Gastrocnemius medialis (tissue), 4 donors: ENCODE data around the gene WWOX. TPM values are rescaled to one million over a fixed set of nuclear protein-coding genes. Genes with fewer than 3 reads are reported as not detected.

Source experiments
- ATAC-seq, 2 donors: fragments of 150-250 bp; one replicate each; pipeline ENCODE4 v1.9.1; 2016
- DNase-seq, 2 donors: peaks; one replicate each; pipeline ENCODE4 v3.0.0-alpha.2; 2019
- H3K27ac ChIP-seq, 4 donors: fragments of 200-600 bp; sonication (generic); 1 replicate in 1 of 4; 2 replicates in 3 of 4; pipeline ENCODE4 v1.5.1; 2016 to 2018; ENCODE audit warnings: mild to moderate bottlenecking in 2 of 4, moderate library complexity in 1 of 4
- H3K27me3 ChIP-seq, 3 donors: fragments of 200-600 bp; sonication (generic) in 2 of 3; 1 replicate in 1 of 3; 2 replicates in 2 of 3; pipeline versions ENCODE4 v1.5.1 to v1.6.0; 2016 to 2019; ENCODE audit warnings: mild to moderate bottlenecking in 1 of 3, moderate library complexity in 1 of 3
- H3K36me3 ChIP-seq, 2 donors: fragments of 200-600 bp; sonication (generic) in 1 of 2; one replicate each; pipeline ENCODE4 v1.5.1; 2017 to 2018
- H3K4me1 ChIP-seq, 2 donors: fragments of 200-600 bp; sonication (generic) in 1 of 2; one replicate each; pipeline ENCODE4 v1.5.1; 2016 to 2017; ENCODE audit warnings: mild to moderate bottlenecking in 2 of 2
- H3K4me3 ChIP-seq, 4 donors: fragments of 200-600 bp; sonication (generic) in 3 of 4; 1 replicate in 1 of 4; 2 replicates in 3 of 4; pipeline ENCODE4 v1.5.1; 2016 to 2019; ENCODE audit warnings: mild to moderate bottlenecking in 2 of 4
- H3K9me3 ChIP-seq, 3 donors: fragments of 200-600 bp; sonication (generic) in 2 of 3; 1 replicate in 1 of 3; 2 replicates in 2 of 3; pipeline ENCODE4 v1.5.1; 2016 to 2019
- CTCF ChIP-seq, 5 experiments: fragments of 450-650 bp in 3 of 5; fragments of 200-600 bp in 2 of 5; sonication (generic) in 2 of 5; IDR thresholded peaks in 4 of 5; conservative IDR thresholded peaks in 1 of 5; 1 replicate in 4 of 5; 2 replicates in 1 of 5; pipeline ENCODE4 v1.5.1; 2016 to 2019; ENCODE audit warnings: antibody characterized with exemption in 5 of 5, mild to moderate bottlenecking in 3 of 5, moderate library complexity in 3 of 5
- POLR2A ChIP-seq, 2 donors: fragments of 450-650 bp; IDR thresholded peaks; one replicate each; pipeline ENCODE4 v1.6.1; 2017; ENCODE audit warnings: antibody characterized with exemption in 2 of 2, mild to moderate bottlenecking in 2 of 2, moderate library complexity in 2 of 2
- in situ Hi-C, 4 donors: fragments of 200-750 bp; cut with MboI; loops; one replicate each; pipeline versions ENCODE4 v1.15.0 to v1.8.0; 2017; ENCODE audit warnings: low sequenced_read_pairs in 4 of 4
- intact Hi-C: fragments of 100-400 bp; cut with DNase I; formaldehyde crosslinking; loops from one replicate; pipeline ENCODE4 v1.15.1; 2023; ENCODE audit warnings: low total_unique reads
- total RNA-seq, 4 donors: library from RNA; depleted of rRNA; stranded (reverse); fragments of >200 nt; gene quantifications; one replicate each; pipeline versions ENCODE4 v1.1.0 to v1.2.3, GENCODE V29; 2016

WWOX gene
- total RNA-seq, 4 donors from 2014 or later: 3.3 to 13.0 (median 6.0) TPM

GRCh38 chr16:78566397-78567073 is 467.1 kb downstream of the WWOX start:
- in situ Hi-C loops (no loop called here), intact Hi-C loops (no loop called here)
- Histone ChIP-seq H3K36me3 (no peaks in the 10 kb centered on the region), H3K27me3 (no peaks in the 10 kb centered on the region), H3K9me3 (no peaks in the 10 kb centered on the region), H3K4me3 (no peak overlapping the region), H3K27ac (no peak overlapping the region), H3K4me1 (peaks cover 0 to 8% of the 10 kb centered on the region in 2 donors)
- ATAC-seq (no peak), DNase-seq (no peak)
- TF ChIP-seq POLR2A (IDR thresholded peaks at IDR 0.05): no peak
- no peak for TF ChIP-seq CTCF (IDR thresholded peaks at IDR 0.05 in 4 of 5, conservative IDR thresholded peaks at IDR 0.05 in 1 of 5)

GRCh38 chr16:78570399-78571141 is 471.1 kb downstream of the WWOX start:
- intact Hi-C loops: no loop called here
- no peaks in the 10 kb centered on the region for H3K27me3 ChIP-seq
- no peaks in the 10 kb centered on the region for H3K36me3 ChIP-seq
- ATAC-seq (peak in 1 of 2 donors; percentile 36), DNase-seq (peak in 1 of 2 donors; percentile 14)
- H3K4me3 ChIP-seq: no peak overlapping the region
- H3K9me3 ChIP-seq: no peaks in the 10 kb centered on the region
- in situ Hi-C loops: no loop called here
- H3K27ac ChIP-seq: no peak overlapping the region
- H3K4me1 ChIP-seq: no peaks in the 10 kb centered on the region
- TF ChIP-seq POLR2A (IDR thresholded peaks at IDR 0.05) (no peak), CTCF (IDR thresholded peaks at IDR 0.05 in 4 of 5, conservative IDR thresholded peaks at IDR 0.05 in 1 of 5) (no peak)

GRCh38 chr16:78571434-78571833 is 472.0 kb downstream of the WWOX start:
- intact Hi-C loops (no loop called here), in situ Hi-C loops (no loop called here)
- TF ChIP-seq POLR2A (IDR thresholded peaks at IDR 0.05) (no peak), CTCF (IDR thresholded peaks at IDR 0.05 in 4 of 5, conservative IDR thresholded peaks at IDR 0.05 in 1 of 5) (no peak)
- no peaks in the 10 kb centered on the region for H3K36me3 ChIP-seq
- DNase-seq (peak in 1 of 2 donors; percentile 25), ATAC-seq (no peak)
- H3K4me3 ChIP-seq: no peak overlapping the region
- no peaks in the 10 kb centered on the region for H3K27me3 ChIP-seq
- no peaks in the 10 kb centered on the region for H3K4me1 ChIP-seq
- H3K27ac ChIP-seq: no peak overlapping the region
- H3K9me3 ChIP-seq: no peaks in the 10 kb centered on the region

GRCh38 chr16:78571898-78572358 is 472.5 kb downstream of the WWOX start:
- DNase-seq (no peak), ATAC-seq (no peak)
- Histone ChIP-seq H3K4me1 (no peaks in the 10 kb centered on the region), H3K36me3 (no peaks in the 10 kb centered on the region), H3K9me3 (no peaks in the 10 kb centered on the region), H3K27me3 (no peaks in the 10 kb centered on the region), H3K4me3 (no peak overlapping the region), H3K27ac (no peak overlapping the region)
- in situ Hi-C loops: no loop called here
- TF ChIP-seq CTCF (IDR thresholded peaks at IDR 0.05 in 4 of 5, conservative IDR thresholded peaks at IDR 0.05 in 1 of 5) (no peak), POLR2A (IDR thresholded peaks at IDR 0.05) (no peak)
- intact Hi-C loops: no loop called here
